ENCODE results near the gene ATIC.

DNA sequence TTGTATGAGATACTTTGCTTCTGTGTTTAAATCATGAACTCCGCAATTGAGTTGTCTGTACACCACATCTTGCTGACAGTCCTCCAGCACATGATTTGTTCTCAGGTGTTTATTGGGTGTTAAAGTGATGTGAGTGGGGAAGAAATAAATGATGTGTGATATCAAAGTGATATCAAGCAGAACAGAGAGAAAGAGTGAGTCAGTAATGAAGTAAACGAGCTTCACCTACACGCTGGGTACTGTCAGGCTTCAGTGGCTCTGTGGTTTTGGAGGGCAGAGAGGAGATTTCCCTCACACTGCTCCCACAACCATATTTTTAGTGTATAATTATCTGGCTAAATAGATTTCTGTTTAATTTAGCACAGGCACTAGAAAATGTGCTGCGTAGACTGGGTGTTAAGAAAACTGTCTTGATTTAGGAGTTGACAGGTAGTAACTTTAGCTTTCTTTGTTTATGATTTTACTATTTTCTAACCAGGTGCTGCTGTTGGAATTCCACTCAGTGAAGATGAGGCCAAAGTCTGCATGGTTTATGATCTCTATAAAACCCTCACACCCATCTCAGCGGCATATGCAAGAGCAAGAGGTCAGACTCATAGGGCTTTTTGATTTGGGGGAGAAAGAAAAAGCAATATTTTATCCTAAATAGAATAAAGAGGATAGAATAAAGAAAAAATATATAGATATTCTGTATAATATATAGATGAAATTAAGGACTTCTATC is 21.2 kb downstream of the ATIC start:
- TF ChIP-seq EZH2 (IDR thresholded peaks at IDR 0.05) (no peak), POLR2AphosphoS5 (IDR thresholded peaks at IDR 0.05; ENCODE audit: borderline replicate concordance, low read depth, low read length) (no peak), FOXP2 (optimal IDR thresholded peaks at IDR 0.05; ENCODE audit: control extremely low read depth, extremely low read length, insufficient read depth) (no peak)
